Panc1 (cell line): ENCODE measurements around the gene TAF4B.

ENCODE experiments used
- POLR2AphosphoS5 ChIP-seq: IDR thresholded peaks from 2 replicates; pipeline ENCODE4 v1.6.1; 2012; ENCODE audit warnings: mild to moderate bottlenecking, low read depth, low read length, moderate library complexity
- TF ChIP-seq, protein P1 (sequence below): fragments of 450-650 bp; IDR thresholded peaks from 2 replicates; pipeline ENCODE4 v1.5.1; 2017; ENCODE audit warnings: mild to moderate bottlenecking

- TF ChIP-seq, protein P1, sequence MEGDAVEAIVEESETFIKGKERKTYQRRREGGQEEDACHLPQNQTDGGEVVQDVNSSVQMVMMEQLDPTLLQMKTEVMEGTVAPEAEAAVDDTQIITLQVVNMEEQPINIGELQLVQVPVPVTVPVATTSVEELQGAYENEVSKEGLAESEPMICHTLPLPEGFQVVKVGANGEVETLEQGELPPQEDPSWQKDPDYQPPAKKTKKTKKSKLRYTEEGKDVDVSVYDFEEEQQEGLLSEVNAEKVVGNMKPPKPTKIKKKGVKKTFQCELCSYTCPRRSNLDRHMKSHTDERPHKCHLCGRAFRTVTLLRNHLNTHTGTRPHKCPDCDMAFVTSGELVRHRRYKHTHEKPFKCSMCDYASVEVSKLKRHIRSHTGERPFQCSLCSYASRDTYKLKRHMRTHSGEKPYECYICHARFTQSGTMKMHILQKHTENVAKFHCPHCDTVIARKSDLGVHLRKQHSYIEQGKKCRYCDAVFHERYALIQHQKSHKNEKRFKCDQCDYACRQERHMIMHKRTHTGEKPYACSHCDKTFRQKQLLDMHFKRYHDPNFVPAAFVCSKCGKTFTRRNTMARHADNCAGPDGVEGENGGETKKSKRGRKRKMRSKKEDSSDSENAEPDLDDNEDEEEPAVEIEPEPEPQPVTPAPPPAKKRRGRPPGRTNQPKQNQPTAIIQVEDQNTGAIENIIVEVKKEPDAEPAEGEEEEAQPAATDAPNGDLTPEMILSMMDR, result no peak
- no peak for TF ChIP-seq POLR2AphosphoS5
These were observed 213.3 kb downstream of the TAF4B start for GRCh38 chr18:26439537-26439936.
